HCT116 (cell line): Measurements from ENCODE around the gene FRAS1.

Experiments
- EZH2 ChIP-seq: fragments of 200-600 bp; sonication (generic); IDR thresholded peaks from 2 replicates; pipeline ENCODE4 v1.6.1; 2017; ENCODE audit warnings: antibody characterized with exemption, mixed run types
- JUND ChIP-seq: IDR thresholded peaks from 2 replicates; pipeline ENCODE4 v1.6.1; 2012
- SRF ChIP-seq: IDR thresholded peaks from 2 replicates; pipeline ENCODE4 v1.6.1; 2012; ENCODE audit warnings: low read depth

- TF ChIP-seq SRF (no peak), JUND (no peak), EZH2 (no peak)
Observed at GRCh38 chr4:78020677-78021076, 36.4 kb upstream of the FRAS1 start.
